NCI-H146 treated with DMSO at 0.1 percent for 48 hours (cell line): Measurements from ENCODE around the gene RHBG.
"Not testable (repeated sequence)": the region's sequence is repeated elsewhere in the genome, so short reads cannot be mapped to it uniquely, and the experiment has no call there.

ENCODE experiments used
- DNase-seq: peaks from one replicate; lab custom pipeline; 2025; ENCODE audit not compliant: unreplicated experiment; lab: John Stamatoyannopoulos, UW

Gene RHBG

GRCh38 chr1:156359973-156360372 lies 9.0 kb upstream of the RHBG start:
- DNase-seq = no peak

DNA sequence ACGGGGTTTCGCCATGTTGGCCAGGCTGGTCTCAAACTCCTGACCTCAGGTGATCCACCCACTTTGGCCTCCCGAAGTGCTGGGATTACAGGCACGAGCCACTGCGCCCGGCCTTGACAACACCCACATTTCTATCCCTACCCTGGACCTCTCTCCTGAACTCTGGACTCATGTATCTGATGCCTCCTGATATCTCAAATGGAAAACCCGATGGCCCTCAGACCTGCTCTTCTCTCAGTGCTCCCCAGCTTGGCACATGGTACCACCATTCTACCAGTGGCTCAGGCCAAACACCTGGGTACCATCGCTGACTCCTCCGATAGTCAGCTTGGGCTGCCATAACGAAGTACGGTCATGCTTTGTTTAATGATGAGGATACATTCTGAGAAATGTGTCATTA lies 8.5 kb upstream of the RHBG start:
- DNase-seq = no peak

GRCh38 chr1:156365754-156366153 lies 3.3 kb upstream of the RHBG start:
- no peak for DNase-seq

GRCh38 chr1:156366378-156367166 lies 2.4 kb upstream of the RHBG start:
- no peak for DNase-seq

DNA sequence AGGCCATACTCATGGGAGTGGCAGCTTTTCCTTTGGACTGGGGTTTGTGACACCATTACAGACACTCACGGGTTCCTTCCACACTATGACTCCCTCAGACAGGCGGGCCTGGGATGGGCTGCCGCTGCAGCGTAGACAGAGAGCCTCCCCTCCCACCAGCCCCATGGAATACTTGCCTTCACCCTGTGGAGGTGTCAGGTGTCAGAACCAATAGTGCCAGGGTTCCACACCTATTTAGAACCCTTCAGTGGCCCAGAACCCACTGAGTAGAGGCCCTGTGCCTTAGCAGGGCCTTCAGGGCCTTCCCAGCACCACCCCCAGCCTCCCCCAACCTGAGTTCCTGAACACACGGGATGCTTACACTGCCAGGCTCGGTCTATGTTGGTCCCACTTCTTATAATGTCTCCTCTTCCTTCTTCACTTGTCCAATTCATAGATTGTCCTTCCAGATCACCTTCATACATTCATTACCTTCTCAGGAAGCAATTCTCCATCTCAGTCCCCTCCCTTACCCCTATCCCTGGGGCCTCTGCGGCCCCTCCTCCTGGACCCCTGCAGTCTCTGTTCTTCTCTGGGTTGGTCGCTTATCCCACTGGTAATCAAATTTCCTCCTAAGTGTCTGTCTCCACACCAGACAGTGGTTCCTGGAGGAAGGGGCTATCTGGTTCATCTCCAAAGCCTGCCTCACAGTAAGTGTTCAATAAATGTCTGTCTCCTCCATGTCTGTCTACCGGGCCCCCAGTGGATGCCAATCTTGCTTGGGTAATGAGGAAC lies 1.4 kb upstream of the RHBG start:
- DNase-seq = no peak

- no peak for DNase-seq
These were observed 803 bp upstream of the RHBG start for GRCh38 chr1:156368157-156368658.

DNA sequence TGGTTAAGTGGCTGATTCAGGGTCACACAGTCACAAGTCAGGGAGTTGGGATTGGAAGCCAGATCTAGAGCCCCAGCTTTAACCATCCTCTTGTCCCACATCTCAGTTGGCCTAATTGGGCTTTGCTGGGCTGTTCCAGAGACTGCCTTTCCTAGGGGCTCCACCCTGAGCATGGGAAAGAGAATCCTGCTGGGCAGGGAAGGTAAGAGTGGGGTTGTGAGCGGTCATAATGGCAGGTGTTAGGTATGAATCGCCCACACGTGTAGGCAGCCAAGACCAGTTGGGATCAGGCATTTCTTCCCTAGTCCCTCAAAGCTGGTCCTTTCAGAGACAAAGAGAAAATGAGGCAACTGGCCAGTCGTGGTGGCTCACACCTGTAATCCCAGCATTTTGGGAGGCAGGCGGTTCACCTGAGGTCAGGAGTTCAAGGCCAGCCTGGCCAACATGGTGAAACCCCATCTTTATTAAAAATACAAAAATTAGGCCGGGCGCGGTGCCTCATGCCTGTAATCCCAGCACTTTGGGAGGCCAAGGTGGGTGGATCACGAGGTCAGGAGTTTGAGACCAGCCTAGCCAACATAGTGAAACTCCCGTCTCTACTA lies 775 bp downstream of the RHBG start:
- not testable (repeated sequence) for DNase-seq

DNA sequence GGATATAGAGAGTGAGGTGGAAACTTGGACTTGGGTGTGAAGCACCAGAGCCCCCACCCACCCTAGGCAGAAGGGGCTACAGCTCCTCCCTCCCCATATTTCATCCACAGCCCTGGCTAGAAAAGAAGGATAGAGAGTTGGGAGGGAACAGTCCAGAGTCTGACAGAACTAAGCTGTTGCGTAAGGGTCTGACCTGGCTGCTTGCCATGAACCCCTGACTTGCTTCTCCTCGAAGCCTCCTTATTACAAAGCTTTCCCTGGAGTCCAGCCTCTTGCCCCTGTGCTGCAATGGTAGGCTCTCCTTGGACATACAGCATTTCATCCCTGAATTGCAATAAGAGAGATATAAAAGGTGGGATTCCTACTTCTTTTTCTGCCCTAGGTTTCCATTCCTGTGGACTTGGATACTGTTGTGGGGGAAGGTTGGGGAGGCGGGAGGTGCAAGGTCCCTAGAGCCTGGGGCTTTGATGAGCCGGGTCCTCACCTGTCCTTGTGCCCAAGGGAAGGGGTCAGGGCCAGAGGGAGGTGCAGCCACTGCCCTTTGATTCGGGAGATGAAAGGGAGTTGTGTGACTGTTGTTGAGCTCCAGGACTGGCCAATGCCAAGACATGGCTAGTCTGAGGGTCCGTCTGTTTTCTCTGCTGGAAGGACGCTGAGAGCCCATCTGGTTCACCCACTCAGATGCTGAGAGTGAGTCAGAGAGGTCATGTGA lies 2.7 kb downstream of the RHBG start:
- no peak for DNase-seq

DNA sequence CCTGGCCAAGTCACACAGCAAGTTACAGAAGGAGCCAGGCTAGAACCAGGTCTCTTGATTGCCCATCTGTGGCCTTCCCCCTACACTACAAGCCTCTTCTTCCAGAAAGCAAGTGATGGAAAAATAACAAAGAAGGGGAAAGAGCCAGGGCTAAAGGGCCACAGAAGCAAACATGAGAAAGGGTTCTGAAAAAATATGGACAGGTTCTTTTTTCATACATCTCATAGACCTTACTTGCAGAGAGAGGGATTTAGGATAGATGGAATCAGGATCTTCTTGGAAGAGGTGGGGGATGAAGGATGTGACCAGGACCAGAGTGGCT lies 3.2 kb downstream of the RHBG start:
- no peak for DNase-seq

GRCh38 chr1:156372876-156373275 lies 3.9 kb downstream of the RHBG start:
- DNase-seq = no peak

- no peak for DNase-seq
These were observed 4.5 kb downstream of the RHBG start for GRCh38 chr1:156373546-156373945.

DNA sequence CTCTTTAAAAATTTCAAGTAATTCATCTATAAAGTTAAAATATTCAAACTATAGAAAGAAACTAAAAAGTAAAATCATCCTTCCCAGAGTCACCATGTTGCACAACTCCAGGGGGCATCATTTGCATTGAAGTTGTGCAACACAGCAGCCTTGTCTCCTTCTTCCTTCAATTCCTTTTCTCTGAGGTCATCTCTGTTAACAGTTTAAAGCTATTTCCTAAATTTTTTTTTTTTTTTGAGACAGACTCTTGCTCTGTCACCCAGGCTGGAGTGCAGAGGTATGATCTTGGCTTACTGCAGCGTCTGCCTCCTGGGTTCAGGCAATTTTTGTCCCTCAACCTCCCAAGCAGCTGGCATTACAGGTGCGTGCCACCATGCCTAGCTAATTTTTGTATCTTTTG lies 7.1 kb downstream of the RHBG start:
- DNase-seq = no peak

- no peak for DNase-seq
These were observed 8.2 kb downstream of the RHBG start for GRCh38 chr1:156376958-156377919.

DNA sequence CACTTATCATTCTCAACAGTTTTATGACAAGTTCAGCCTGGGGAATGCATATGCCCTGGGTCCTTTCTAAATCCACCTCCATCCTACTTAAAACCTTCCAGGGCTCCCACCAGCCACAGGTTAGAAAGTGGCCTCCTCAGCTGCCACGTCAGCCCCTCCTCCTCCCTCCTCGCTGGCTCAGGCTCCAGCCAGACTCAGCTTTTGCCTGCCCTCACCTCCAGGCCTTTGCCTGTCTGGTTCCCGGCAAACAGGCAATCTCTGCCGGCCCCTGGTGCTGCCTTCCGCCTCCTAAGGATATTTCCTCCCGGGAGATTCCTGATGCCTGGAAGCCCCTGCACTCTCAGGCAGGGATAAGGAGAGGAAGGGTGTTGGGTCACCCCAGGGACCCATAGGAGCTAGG lies 9.5 kb downstream of the RHBG start:
- no peak for DNase-seq

DNA sequence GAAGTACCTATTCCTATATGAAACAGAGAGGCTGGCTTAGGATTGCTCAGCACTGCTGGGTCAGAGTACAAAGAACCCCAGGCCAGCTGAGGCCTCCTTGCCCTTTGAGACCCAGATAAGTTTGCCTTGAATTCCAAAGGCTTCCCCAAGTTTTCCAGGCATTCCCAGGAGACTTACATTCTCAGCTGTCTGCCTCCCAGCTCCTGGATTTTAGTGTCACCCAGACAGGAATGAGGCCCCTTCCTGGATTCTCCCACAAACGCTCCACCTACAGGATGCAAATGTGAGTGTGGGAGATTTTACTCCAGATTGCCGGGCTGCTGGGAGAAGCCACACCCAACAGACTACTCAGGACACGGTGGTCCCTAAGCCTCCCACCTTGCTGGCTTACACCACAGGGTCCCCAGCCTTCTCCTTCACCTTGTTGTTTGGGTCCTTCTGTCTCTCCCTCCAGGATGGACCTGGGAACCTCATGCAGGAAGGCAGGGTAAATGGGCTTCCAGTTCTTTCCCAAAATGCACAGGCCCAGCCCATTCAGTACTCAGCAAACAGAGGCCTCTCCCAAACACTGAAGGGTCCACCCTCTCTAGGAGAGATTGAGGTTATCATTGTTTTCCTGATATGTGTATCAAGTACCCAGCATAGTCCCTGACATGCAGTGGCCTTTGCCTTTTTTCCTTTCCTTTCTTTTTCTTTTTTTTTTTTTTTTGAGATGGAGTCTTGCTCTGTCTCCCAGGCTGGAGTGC lies 10.6 kb downstream of the RHBG start:
- DNase-seq = no peak

- DNase-seq = no peak
These were observed 13.6 kb downstream of the RHBG start for GRCh38 chr1:156382561-156382960.

DNA sequence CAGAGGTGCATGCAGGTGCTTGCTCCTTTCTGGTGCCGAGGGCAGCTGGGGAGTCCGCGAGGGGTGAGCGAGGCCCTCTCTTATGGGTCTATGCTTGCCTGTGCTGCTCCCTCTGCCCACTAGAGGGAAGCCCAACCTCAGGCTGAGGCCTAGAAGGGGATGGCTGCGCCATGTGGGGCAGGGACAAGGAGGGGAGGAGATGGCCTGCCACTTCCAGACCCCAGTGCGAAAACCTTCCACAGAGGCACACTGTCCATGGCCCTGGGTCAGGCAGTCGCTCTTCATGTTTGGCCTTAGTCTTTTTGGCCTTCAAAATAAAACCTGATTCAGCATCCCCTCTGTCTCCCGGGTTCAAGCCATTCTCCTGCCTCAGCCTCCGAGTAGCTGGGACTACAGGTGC lies 14.0 kb downstream of the RHBG start:
- DNase-seq = peak; percentile 36

DNA sequence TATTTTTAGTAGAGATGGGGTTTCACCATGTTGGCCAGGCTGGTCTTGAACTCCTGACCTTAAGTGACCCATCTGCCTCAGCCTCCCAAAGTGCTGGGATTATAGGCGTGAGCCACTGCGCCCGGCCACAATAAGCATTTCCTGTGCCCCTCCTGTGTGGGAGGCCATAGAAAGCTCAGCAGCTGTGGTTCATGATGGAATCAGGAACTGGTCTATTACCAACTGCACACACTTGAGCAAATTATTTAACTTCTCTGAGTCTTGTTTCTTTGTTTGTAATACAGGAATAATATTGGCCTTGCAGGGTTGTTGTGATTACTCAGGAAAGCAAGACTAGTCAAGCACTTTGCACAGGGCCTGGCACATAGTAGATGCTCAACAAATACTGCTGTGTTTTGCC lies 15.0 kb downstream of the RHBG start:
- DNase-seq = no peak

DNA sequence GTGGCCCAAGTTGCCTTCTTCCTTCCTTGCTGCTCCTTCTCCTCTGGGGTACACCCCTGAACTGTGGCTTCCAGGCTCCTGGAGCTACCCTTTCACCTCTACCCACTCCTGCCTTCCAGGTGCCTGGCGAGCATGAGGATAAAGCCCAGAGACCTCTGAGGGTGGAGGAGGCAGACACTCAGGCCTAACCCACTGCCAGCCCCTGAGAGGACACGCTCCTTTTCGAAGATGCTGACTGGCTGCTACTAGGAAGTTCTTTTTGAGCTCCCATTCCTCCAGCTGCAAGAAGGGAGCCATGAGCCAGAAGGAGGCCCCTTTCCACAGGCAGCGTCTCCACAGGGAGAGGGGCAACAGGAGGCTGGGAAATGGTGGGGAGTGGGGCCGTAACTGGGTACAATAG lies 15.6 kb downstream of the RHBG start:
- no peak for DNase-seq
